Parietal lobe (tissue), 1 donor: ENCODE data around the gene OAT. TPM values are rescaled to one million over a fixed set of nuclear protein-coding genes. Genes with fewer than 3 reads are reported as not detected.

Experiments used
- total RNA-seq: library from RNA; depleted of rRNA; stranded (reverse); fragments of >200 nt; gene quantifications from one replicate; pipeline ENCODE4 v1.2.3, GENCODE V29; 2014

The OAT gene
- 110 TPM for total RNA-seq

DNA sequence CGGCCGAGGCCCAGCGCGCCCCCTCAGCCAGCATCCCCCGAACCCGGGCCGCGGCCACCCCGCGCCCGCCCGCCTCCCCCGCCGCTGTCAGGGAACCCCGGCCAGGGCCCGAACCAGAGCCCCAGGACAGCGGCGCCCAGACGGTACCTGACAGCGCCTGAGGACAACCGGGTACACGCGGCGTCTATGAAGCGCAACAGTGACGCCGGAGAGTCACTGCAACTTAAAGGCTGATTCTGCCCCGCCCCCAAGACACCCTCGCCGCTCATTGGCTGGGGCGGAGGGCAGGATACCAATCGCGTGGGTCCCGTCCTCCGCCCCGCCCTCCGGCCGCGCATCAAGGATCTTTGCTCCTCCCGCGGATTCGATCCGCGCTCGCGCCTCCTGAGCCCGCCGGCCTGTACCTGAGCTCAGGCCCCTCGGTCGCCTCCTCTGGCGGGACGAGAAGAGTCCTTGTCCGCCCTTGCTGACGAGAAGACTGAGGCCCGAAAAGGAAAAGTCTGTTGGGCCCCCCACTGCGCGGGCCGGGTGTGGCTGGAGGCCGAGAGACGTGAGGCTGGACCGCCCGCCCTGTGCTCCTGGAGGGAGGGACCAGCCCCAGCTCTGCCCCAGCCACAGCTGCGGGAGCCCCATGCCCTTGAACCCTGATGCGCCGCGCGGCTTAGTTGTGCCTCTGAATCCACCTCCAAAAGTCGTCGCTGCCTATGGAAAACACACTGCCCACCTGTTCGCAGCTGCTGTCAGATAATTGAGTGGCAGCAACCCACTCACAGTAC is at the start of gene OAT:
Gene OAT, minus strand, starts transcription at position 198 of the 776 bp plus-strand sequence. CDS start 6,752 bp downstream, outside the sequence.

DNA sequence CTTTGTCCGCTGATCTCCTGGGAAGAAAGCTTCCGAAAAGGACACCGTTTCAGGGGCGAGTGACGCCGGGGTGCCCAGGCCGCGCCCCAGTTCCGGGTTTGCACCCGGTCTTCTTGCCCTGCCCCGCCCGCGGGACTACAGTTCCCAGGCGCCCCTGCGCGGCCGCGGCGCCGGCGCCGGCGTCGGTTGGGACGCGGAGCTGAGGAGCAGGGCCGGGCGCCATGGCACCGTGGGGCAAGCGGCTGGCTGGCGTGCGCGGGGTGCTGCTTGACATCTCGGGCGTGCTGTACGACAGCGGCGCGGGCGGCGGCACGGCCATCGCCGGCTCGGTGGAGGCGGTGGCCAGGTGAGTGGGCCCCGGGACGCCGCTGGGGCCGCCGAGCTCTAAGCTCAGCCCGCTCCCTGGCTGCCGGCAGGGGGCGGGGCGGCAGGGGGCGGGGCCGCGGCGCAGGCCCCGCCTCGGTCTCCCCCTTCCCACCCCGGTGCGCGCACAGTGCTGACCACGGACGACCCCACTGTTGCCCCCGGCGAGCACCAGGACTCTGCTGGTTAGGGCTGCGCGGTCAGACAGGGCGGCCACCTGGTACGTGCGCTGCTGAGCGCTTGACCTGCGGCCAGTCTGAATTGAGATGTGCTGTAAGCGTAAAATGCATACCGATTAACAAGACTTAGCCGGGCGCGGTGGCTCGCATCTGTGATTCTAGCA is 43.1 kb upstream of the OAT start, which contains the start of gene LHPP:
Gene LHPP, plus strand, starts transcription at position 182 of the 706 bp plus-strand sequence. Its CDS starts 40 bp downstream, at position 222.

DNA sequence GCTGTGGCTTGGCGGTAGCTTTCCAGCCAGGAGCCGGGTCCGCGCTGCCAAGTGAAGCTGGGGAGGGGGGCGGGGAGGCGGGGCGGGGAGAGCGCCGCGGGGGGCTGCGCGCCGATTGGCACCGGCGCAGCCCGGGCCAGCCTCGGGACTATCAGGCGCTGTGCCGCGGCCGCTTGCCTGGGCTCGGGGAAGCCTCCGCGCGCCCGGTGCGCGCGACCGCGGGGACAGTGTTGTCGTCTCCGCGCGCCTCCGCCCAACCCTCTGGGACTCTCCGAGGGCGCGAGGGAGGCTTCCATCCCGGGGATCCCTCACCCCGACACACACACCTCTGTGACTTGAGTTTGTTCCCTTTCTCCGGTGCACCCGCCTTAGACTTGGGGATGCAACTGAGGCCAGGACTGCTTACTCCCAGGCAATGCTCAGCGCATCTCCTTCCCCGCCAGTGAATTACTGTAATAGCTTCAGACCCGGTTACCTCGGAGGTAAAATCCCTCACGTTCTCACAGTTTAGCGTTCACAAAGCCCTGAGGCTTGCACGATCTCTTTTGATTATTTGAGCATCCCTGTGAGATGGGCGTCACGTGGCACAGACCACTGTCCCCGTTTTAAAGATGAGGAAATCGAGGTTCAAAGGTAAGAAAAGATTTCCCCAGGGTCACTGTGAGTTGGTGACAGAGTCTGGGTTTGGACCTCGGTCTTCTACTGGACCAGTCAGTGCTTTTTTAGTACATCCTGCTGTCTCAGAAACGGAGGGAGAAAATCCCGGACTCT is 31.5 kb upstream of the OAT start, which contains the start of gene NKX1-2:
Gene NKX1-2, minus strand, starts transcription at position 24 of the 771 bp plus-strand sequence. CDS start 92 bp downstream, outside the sequence.

Other genes with a start within 250 kb of the OAT start
- not detected for gene NKX1-2, start 31.1 kb upstream of the OAT start, total RNA-seq
- 8.1 TPM for gene LHPP, start 42.9 kb upstream of the OAT start, total RNA-seq